ENCODE measurements around the gene CFAP299. TPM values are rescaled to one million over a fixed set of nuclear protein-coding genes. Genes with fewer than 3 reads are reported as not detected.

Gene CFAP299
- total and polyA plus RNA-seq, 5 experiments from 2014 or later: 0.37 to 0.74 TPM; not detected in 3

DNA sequence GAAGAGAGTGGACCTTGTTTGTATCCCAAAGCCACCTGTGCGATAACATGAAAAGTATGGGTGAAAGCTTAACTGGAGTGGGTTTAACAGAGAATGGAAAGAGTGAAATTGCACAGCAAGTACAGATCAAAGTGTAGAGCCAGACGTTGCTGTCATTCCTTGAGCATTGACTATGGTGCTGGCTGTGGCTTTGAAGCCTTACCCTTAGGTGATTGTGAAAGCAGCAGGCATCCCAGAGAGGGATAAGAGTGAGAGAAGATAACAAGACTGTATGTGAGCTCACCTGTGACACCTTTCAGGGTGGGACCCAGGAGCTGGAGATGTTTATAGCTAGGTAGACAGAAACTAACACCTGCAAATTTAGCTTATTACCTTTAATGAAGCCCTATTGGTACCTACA, 77.6 kb downstream of the CFAP299 start:
- DNase-seq (no peak), ATAC-seq (no peak)
- H3K4me3 Mint-ChIP-seq: no peak overlapping the region
- no peaks in the 10 kb centered on the region for H3K36me3 Mint-ChIP-seq
- no peak overlapping the region for H3K27ac Mint-ChIP-seq
- peaks cover 0 to 3% (median 0%) of the 10 kb centered on the region in 5 donors for H3K27me3 Mint-ChIP-seq
- POLR2A ChIA-PET: interaction anchor here (0.7 kb wide), 1 partner anchor 38 kb away, joined by 4 read pairs; no protein-coding TSS in a partner anchor
- H3K4me1 Mint-ChIP-seq: peaks cover 0 to 6% (median 0%) of the 10 kb centered on the region in 4 donors
- H3K9me3 Mint-ChIP-seq: peaks cover 0 to 8% (median 0%) of the 10 kb centered on the region in 9 donors

- Mint-ChIP-seq H3K9me3 (peaks cover 0 to 12% (median 0%) of the 10 kb centered on the region in 9 donors), H3K4me1 (peaks cover 6 to 9% (median 7%) of the 10 kb centered on the region in 4 donors), H3K4me3 (no peak overlapping the region), H3K36me3 (peaks cover 0 to 3% (median 0%) of the 10 kb centered on the region in 3 donors), H3K27me3 (no peaks in the 10 kb centered on the region), H3K27ac (no peak overlapping the region)
- DNase-seq (no peak), ATAC-seq (no peak)
- POLR2A ChIA-PET: no interaction called here
Observed at GRCh38 chr4:80417019-80417418, 81.5 kb downstream of the CFAP299 start.

DNA sequence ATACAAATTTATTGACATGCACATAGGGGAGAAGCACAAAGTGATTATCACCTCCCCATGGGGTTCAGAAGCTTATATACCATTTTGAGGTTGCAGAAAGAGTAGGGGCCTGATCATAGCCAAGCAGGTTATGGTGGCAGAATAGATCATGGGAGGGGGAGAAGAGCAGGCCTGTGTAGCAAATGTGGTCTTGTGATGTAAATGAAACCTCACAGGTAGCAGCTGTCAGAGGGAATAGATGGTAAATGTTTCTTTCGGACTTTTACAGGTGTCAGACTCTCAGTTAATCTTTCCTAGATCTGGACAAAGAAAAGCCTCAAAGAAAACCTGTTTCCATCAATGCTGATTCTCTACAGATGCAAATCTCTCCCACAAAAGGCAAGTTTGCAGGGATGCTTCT, 84.4 kb downstream of the CFAP299 start:
- H3K9me3 Mint-ChIP-seq: peaks cover 0 to 12% (median 0%) of the 10 kb centered on the region in 9 donors
- no peak overlapping the region for H3K27ac Mint-ChIP-seq
- ATAC-seq (no peak), DNase-seq (no peak)
- H3K36me3 Mint-ChIP-seq: peaks cover 0 to 3% (median 0%) of the 10 kb centered on the region in 3 donors
- H3K4me3 Mint-ChIP-seq: no peak overlapping the region
- H3K27me3 Mint-ChIP-seq: no peaks in the 10 kb centered on the region
- POLR2A ChIA-PET: no interaction called here
- peaks cover 11 to 23% (median 21%) of the 10 kb centered on the region in 4 donors for H3K4me1 Mint-ChIP-seq

DNA sequence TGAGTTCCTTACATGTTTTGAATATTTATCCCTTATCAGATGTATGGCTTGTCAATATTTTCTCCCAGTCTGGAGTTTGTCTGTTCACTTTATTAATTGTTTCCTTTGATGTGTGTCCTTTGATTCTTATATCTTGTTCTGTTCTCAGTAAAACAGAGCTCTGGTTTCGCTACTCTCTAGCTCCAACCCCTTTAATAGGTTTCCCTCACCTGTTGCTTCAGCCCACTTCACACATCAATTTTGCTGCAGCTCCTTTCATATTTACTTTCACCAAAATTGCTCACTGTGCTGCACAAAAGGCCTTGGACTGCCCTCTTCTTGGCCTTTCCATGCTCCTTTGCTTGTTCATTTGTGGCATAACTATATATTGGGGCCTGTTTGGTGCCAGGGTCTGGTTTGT, 85.1 kb downstream of the CFAP299 start:
- peaks cover 11 to 25% (median 22%) of the 10 kb centered on the region in 4 donors for H3K4me1 Mint-ChIP-seq
- DNase-seq (no peak), ATAC-seq (no peak)
- H3K36me3 Mint-ChIP-seq: peaks cover 0 to 3% (median 0%) of the 10 kb centered on the region in 3 donors
- H3K9me3 Mint-ChIP-seq: peaks cover 0 to 12% (median 0%) of the 10 kb centered on the region in 9 donors
- H3K27me3 Mint-ChIP-seq: no peaks in the 10 kb centered on the region
- peak overlapping the region in 3 of 10 donors; percentile 7 to 26 (median 15) for H3K27ac Mint-ChIP-seq
- no peak overlapping the region for H3K4me3 Mint-ChIP-seq
- POLR2A ChIA-PET: no interaction called here

DNA sequence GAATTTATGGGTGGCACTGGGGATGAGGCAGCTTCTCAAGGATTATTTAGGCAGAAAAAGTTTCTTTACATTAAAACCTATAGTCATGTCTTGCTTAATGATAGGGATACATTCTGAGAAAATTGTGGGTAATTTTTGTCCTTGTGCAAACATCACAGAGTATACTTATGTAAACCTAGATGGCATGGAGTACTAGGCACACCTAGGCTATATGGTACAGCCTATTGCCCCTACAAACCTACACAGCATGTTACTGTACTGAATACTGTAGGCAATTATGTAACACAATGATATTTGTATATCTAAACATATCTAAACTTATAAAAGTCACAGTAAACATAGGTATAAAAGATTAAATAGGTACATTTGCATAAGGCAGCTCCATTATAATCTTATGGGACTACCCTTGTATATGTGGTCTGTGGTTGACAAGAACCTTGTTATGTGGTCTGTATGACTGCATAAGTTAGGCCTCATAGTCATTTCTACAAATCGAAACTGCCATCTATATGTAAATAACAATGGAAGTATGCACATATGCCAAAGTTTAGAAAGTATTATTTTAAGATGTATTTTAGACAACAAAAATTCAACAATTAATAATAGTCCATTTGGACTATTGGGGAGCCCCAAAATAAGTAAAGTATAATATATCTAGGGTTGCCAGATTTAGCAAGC, 87.3 kb downstream of the CFAP299 start:
- Mint-ChIP-seq H3K27me3 (no peaks in the 10 kb centered on the region), H3K4me1 (peaks cover 11 to 31% (median 26%) of the 10 kb centered on the region in 4 donors), H3K4me3 (no peak overlapping the region), H3K27ac (peak overlapping the region in 2 of 10 donors; percentile 20 to 59), H3K36me3 (peaks cover 0 to 3% (median 0%) of the 10 kb centered on the region in 3 donors), H3K9me3 (peaks cover 0 to 10% (median 0%) of the 10 kb centered on the region in 9 donors)
- POLR2A ChIA-PET: interaction anchor here (0.9 to 1.8 kb wide), 2 partner anchors 15 to 17 kb away, joined by 3 to 5 read pairs; no protein-coding TSS in a partner anchor
- DNase-seq: peak in 4 of 10 donors; percentile 38 to 58 (median 49)
- ATAC-seq: peak; percentile 72 to 98

- Mint-ChIP-seq H3K4me1 (peaks cover 9 to 31% (median 26%) of the 10 kb centered on the region in 4 donors), H3K27ac (peak overlapping the region in 5 of 10 donors; percentile 39 to 86 (median 58)), H3K36me3 (peaks cover 0 to 3% (median 0%) of the 10 kb centered on the region in 3 donors), H3K9me3 (peaks cover 0 to 10% (median 0%) of the 10 kb centered on the region in 9 donors), H3K4me3 (peak overlapping the region in 2 of 10 donors; percentile 9 to 18), H3K27me3 (no peaks in the 10 kb centered on the region)
- DNase-seq: no peak
- no peak for ATAC-seq
- POLR2A ChIA-PET: interaction anchor here (0.9 to 1.8 kb wide), 2 partner anchors 14 to 16 kb away, joined by 3 to 5 read pairs; no protein-coding TSS in a partner anchor
Observed at GRCh38 chr4:80423553-80424224, 88.2 kb downstream of the CFAP299 start.

DNA sequence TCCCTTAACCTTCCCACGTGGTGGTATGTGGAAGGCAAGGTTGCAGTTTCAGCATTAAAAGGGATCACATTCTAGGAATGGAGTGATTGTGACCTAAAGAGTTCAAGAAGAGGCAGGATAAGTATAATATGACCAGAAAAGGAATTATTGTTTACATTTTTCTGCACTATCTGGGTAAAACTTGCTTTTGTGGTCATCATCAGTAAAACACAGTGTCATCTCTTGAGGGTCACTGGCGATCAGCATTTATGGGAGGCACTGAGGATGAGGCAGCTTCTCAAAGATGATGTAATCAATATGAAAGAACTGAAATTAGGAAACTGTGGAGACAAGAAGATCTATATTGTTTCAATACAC, 88.7 kb downstream of the CFAP299 start:
- Mint-ChIP-seq H3K4me3 (peak overlapping the region in 2 of 10 donors; percentile 9 to 18), H3K27me3 (no peaks in the 10 kb centered on the region), H3K4me1 (peaks cover 9 to 31% (median 26%) of the 10 kb centered on the region in 4 donors), H3K9me3 (peaks cover 0 to 10% (median 0%) of the 10 kb centered on the region in 9 donors), H3K27ac (peak overlapping the region in 2 of 10 donors; percentile 12 to 40), H3K36me3 (no peaks in the 10 kb centered on the region)
- DNase-seq: no peak
- ATAC-seq: no peak
- POLR2A ChIA-PET: no interaction called here

DNA sequence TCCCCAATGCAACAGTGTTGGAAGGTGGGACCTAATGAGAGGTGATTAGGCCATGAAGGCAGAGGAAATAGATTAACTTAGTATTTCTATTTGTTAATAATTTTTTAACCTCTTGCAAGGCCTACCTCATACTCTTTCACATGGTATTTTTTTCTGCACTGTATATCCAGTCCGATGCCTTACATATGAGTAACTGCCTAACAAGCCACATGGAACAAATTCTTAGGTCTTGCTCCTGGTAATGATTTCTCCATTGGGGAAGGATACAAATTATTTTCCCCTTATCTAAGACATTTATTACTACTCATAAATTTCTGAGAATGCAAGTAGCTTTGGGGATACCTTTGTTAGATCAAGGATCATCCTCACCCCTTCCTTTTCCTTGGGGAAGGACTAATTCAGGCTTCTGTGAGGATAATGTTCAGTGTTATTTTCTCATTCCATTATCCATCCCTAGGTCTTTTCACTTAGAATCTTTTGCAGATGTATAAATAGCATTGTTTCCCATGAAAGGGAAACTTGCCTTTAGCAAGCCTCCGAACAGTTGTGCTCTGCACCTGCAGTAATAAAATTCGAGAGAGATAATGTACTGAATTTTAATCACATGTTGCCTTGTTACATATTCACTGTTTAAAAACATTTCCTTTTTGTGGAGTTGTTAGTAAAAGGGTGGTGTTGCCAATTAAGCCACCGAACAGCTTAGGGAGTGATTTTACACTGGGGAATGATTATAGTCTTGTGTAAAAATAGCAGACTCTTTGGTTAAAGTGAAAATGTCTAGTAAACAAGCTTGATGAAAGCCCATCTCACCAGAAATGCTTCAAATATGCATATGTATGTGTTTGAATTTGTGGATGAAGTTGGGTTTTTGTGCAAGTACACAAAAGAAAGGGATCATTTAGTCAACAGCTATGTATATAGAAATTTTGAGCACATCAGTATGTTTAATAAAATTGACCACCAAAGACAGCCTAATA, 89.9 kb downstream of the CFAP299 start:
- Mint-ChIP-seq H3K27me3 (no peaks in the 10 kb centered on the region), H3K4me3 (no peak overlapping the region), H3K36me3 (no peaks in the 10 kb centered on the region), H3K9me3 (peaks cover 0 to 10% (median 0%) of the 10 kb centered on the region in 9 donors), H3K4me1 (peaks cover 10 to 30% (median 27%) of the 10 kb centered on the region in 4 donors), H3K27ac (peak overlapping the region in 1 of 10 donors; percentile 10)
- ATAC-seq (no peak), DNase-seq (no peak)
- POLR2A ChIA-PET: no interaction called here

GRCh38 chr4:80431203-80431965, 95.9 kb downstream of the CFAP299 start:
- H3K4me1 Mint-ChIP-seq: peaks cover 15 to 30% (median 20%) of the 10 kb centered on the region in 4 donors
- ATAC-seq (no peak), DNase-seq (no peak)
- peaks cover 0 to 6% (median 0%) of the 10 kb centered on the region in 3 donors for H3K36me3 Mint-ChIP-seq
- H3K4me3 Mint-ChIP-seq: no peak overlapping the region
- no peaks in the 10 kb centered on the region for H3K27me3 Mint-ChIP-seq
- H3K27ac Mint-ChIP-seq: peak overlapping the region in 2 of 10 donors; percentile 2 to 34
- peaks cover 0 to 2% (median 0%) of the 10 kb centered on the region in 9 donors for H3K9me3 Mint-ChIP-seq
- POLR2A ChIA-PET: no interaction called here

- peaks cover 0 to 15% (median 4%) of the 10 kb centered on the region in 9 donors for H3K9me3 Mint-ChIP-seq
- ATAC-seq (no peak), DNase-seq (no peak)
- H3K4me3 Mint-ChIP-seq: no peak overlapping the region
- peaks cover 0 to 6% (median 6%) of the 10 kb centered on the region in 3 donors for H3K36me3 Mint-ChIP-seq
- no peaks in the 10 kb centered on the region for H3K27me3 Mint-ChIP-seq
- peak overlapping the region in 1 of 10 donors; percentile 43 for H3K27ac Mint-ChIP-seq
- peaks cover 23 to 37% (median 31%) of the 10 kb centered on the region in 4 donors for H3K4me1 Mint-ChIP-seq
- POLR2A ChIA-PET: no interaction called here
Observed at GRCh38 chr4:80434238-80434637, 98.7 kb downstream of the CFAP299 start.

DNA sequence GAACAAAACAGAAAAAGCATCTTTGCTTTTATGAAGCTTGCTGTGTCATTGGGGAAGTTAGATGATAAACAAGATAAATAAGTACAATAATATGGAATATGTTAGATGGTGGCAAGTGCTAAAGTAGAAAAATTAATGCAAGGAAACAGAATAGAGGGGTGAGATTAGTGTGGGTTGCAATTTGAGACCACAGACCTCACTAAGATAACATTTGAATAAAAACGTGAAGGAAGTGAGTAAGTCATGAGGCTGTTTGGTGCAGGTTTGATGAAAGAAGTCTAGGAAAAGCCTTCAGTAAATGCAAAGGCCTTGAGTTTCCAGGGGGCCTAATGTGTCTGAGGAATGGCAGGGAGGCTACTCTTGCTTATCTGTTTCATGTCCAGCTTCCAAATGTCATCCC, 102.5 kb downstream of the CFAP299 start:
- peaks cover 18 to 49% (median 25%) of the 10 kb centered on the region in 9 donors for H3K9me3 Mint-ChIP-seq
- DNase-seq (no peak), ATAC-seq (no peak)
- H3K36me3 Mint-ChIP-seq: peaks cover 0 to 34% (median 19%) of the 10 kb centered on the region in 3 donors
- peaks cover 19 to 39% (median 36%) of the 10 kb centered on the region in 4 donors for H3K4me1 Mint-ChIP-seq
- POLR2A ChIA-PET: interaction anchor here (1.0 kb wide), 1 partner anchor 15 kb away, joined by 3 read pairs; no protein-coding TSS in a partner anchor
- no peaks in the 10 kb centered on the region for H3K27me3 Mint-ChIP-seq
- H3K27ac Mint-ChIP-seq: peak overlapping the region in 6 of 10 donors; percentile 1 to 73 (median 14)
- peak overlapping the region in 3 of 10 donors; percentile 1 to 28 (median 1) for H3K4me3 Mint-ChIP-seq

All from naive thymus-derived CD8-positive, alpha-beta T cell (primary cell).